GM19035 (cell line): Measurements from ENCODE around the gene PHGDH.
"Not testable (repeated sequence)": the region's sequence is repeated elsewhere in the genome, so short reads cannot be mapped to it uniquely, and the experiment has no call there.

Experiments used
- ATAC-seq: cut with Tn5 transposase; IDR thresholded peaks from one replicate; pipeline ENCODE4 v1.9.1; 2021; ENCODE audit not compliant: unreplicated experiment

The PHGDH gene

GRCh38 chr1:119786046-119786445 is 74.3 kb downstream of the PHGDH start:
- ATAC-seq, result not testable (repeated sequence)

- not testable (repeated sequence) for ATAC-seq
Measured at GRCh38 chr1:119786473-119787050, 74.8 kb downstream of the PHGDH start.

DNA sequence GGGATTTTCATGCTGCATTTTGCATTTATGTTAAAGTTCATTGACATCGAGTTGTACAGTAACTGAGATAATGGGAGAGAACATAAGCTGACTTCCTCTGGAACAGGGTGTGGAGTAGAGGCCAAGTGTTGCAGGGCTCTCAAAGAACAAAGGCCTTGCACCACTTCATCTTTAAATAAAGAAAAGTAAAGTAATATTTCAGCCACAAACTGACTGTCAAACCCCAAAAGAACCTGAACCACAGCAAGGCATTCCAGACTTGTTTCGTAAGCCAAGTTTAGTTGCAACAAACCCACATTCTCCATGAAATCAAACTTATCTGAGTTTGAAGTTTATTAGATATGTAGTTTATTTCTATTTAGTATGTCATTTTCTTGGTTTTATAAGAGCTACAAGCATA is 76.0 kb downstream of the PHGDH start:
- no peak for ATAC-seq

DNA sequence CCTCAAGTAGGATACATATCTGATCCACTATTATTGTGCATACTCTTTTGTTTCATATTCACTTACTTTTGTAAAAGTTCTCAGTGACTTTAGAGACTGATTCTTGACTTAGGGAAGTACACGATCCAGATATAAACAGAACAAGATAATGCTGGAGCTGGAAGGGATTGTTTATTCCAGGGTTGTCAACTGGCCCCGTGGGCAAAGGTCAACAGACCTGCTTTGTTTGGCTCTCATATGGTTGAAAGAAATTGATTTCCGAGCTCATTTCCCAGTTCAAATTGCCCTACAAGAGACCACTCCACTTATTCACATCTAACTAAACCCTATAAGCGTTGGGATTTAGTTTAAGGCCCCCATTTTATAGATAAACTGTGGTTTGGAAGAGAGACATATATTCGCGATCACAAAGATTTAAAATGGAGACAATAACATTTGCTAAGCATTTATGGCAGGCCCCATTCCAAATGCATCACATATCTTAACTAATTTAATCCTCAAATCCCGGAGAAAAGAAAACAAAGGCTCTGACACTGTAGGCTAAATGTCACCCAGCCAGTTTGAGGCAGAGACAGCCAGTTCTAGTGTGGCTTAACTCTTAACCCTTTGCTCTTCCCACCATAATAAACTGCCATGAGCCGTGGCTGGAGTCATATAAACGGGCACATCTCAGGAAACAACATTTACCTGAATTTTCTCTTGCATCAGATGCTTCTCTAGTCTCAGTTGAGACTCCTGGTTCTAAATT is 78.9 kb downstream of the PHGDH start:
- no peak for ATAC-seq

DNA sequence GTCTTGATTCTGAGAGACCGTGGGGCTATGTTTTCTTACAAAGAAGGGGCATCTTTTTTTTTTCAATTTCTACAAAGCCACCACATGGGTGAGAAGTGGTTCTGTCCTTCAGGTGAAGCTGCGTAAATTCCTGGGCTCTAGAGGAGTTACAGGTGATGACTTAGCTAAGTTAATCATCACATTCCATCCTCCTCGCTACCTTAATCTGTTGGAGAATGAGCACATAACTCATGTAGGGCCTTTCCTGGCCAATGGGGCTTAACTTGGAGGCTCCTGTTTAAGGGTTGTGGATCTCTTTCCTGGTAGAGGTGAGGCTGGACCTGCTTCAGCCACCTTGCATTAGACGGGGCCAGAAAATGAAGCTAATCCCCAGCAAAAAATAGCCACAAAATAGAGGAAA is 79.6 kb downstream of the PHGDH start:
- ATAC-seq, result no peak
